Limb (tissue), 2 donors: ENCODE data around the gene C1orf167.
A peak's percentile ranks its signal among the peaks of the same experiment; 100 is the strongest.
"Not testable (repeated sequence)": the region's sequence is repeated elsewhere in the genome, so short reads cannot be mapped to it uniquely, and the experiment has no call there.

Experiments
- DNase-seq, 2 donors: peaks; one replicate each; pipeline ENCODE4 v3.0.0-alpha.2; 2016; ENCODE audit errors: extremely low spot score in 2 of 2

C1orf167 gene

GRCh38 chr1:11800756-11801433, 38.9 kb downstream of the C1orf167 start:
- no peak for DNase-seq

GRCh38 chr1:11802616-11802972, 40.6 kb downstream of the C1orf167 start:
- no peak for DNase-seq

GRCh38 chr1:11802973-11803885, 41.2 kb downstream of the C1orf167 start:
- DNase-seq, result peak; percentile 88 to 93

GRCh38 chr1:11803924-11804665, 42.1 kb downstream of the C1orf167 start:
- DNase-seq, result not testable (repeated sequence)

- peak; percentile 42 to 58 for DNase-seq
Observed at GRCh38 chr1:11804666-11805421, 42.9 kb downstream of the C1orf167 start.

GRCh38 chr1:11805422-11806306, 43.7 kb downstream of the C1orf167 start, which contains the start of the genes CLCN6 and MTHFR:
Gene CLCN6, plus strand, starts transcription at chr1:11806191. Its CDS starts 72 bp downstream, at chr1:11806263.
Gene MTHFR, minus strand, starts transcription at chr1:11805964. Its CDS starts 2,848 bp downstream, at chr1:11803116.
- peak; percentile 99 for DNase-seq

- DNase-seq, result no peak
Observed at GRCh38 chr1:11806307-11806936, 44.4 kb downstream of the C1orf167 start.

GRCh38 chr1:11807133-11807532, 45.1 kb downstream of the C1orf167 start:
- DNase-seq, result no peak

- no peak for DNase-seq
Observed at GRCh38 chr1:11813021-11813420, 51.0 kb downstream of the C1orf167 start.

GRCh38 chr1:11817192-11817591, 55.2 kb downstream of the C1orf167 start:
- no peak for DNase-seq

GRCh38 chr1:11822091-11822490, 60.1 kb downstream of the C1orf167 start:
- no peak for DNase-seq

- DNase-seq, result no peak
Observed at GRCh38 chr1:11823366-11824137, 61.6 kb downstream of the C1orf167 start.

GRCh38 chr1:11825131-11825530, 63.1 kb downstream of the C1orf167 start:
- no peak for DNase-seq

- no peak for DNase-seq
Observed at GRCh38 chr1:11826946-11827345, 65.0 kb downstream of the C1orf167 start.

- DNase-seq, result no peak
Observed at GRCh38 chr1:11828511-11828910, 66.5 kb downstream of the C1orf167 start.

- no peak for DNase-seq
Observed at GRCh38 chr1:11831945-11832725, 70.1 kb downstream of the C1orf167 start.

GRCh38 chr1:11833497-11833896, 71.5 kb downstream of the C1orf167 start:
- DNase-seq, result no peak

- no peak for DNase-seq
Observed at GRCh38 chr1:11833900-11834299, 71.9 kb downstream of the C1orf167 start.
